GM19463 (cell line): Measurements from ENCODE around the gene ESYT3.

Source experiments
- ATAC-seq: cut with Tn5 transposase; IDR thresholded peaks from one replicate; pipeline ENCODE4 v1.9.1; 2021; ENCODE audit warnings: mild to moderate bottlenecking, moderate library complexity; ENCODE audit not compliant: unreplicated experiment

Gene ESYT3

GRCh38 chr3:138434276-138434874 is at the start of gene ESYT3:
Gene ESYT3, plus strand, starts transcription at chr3:138434616. Its CDS starts 183 bp downstream, at chr3:138434799.
- peak; percentile 70 for ATAC-seq

- ATAC-seq, result no peak
These were observed 49.4 kb upstream of the ESYT3 start for GRCh38 chr3:138384976-138385375.

- ATAC-seq, result no peak
These were observed 45.2 kb upstream of the ESYT3 start for GRCh38 chr3:138389144-138389601.

GRCh38 chr3:138389841-138390581 is 44.4 kb upstream of the ESYT3 start:
- no peak for ATAC-seq

- no peak for ATAC-seq
These were observed 43.9 kb upstream of the ESYT3 start for GRCh38 chr3:138390582-138390932.

- ATAC-seq, result no peak
These were observed 40.3 kb upstream of the ESYT3 start for GRCh38 chr3:138394156-138394555.

GRCh38 chr3:138394686-138395085 is 39.7 kb upstream of the ESYT3 start:
- no peak for ATAC-seq

GRCh38 chr3:138395865-138396751 is 38.3 kb upstream of the ESYT3 start:
- ATAC-seq, result no peak

- ATAC-seq, result no peak
These were observed 37.5 kb upstream of the ESYT3 start for GRCh38 chr3:138396752-138397410.

GRCh38 chr3:138397983-138398382 is 36.4 kb upstream of the ESYT3 start:
- no peak for ATAC-seq

- ATAC-seq, result no peak
These were observed 35.4 kb upstream of the ESYT3 start for GRCh38 chr3:138398791-138399575.

- no peak for ATAC-seq
These were observed 34.6 kb upstream of the ESYT3 start for GRCh38 chr3:138399766-138400165.

GRCh38 chr3:138400651-138401070 is 33.8 kb upstream of the ESYT3 start:
- no peak for ATAC-seq

GRCh38 chr3:138401834-138402233 is 32.6 kb upstream of the ESYT3 start:
- no peak for ATAC-seq

- no peak for ATAC-seq
These were observed 30.3 kb upstream of the ESYT3 start for GRCh38 chr3:138404121-138404520.

GRCh38 chr3:138405001-138405400 is 29.4 kb upstream of the ESYT3 start:
- ATAC-seq, result no peak

GRCh38 chr3:138405486-138405885 is 28.9 kb upstream of the ESYT3 start:
- no peak for ATAC-seq

GRCh38 chr3:138406606-138407005 is 27.8 kb upstream of the ESYT3 start:
- ATAC-seq, result no peak

- ATAC-seq, result no peak
These were observed 27.0 kb upstream of the ESYT3 start for GRCh38 chr3:138407236-138407907.
